ENCODE measurements around the gene ATP8B4.

ATP8B4 gene

GRCh38 chr15:49857496-49858475, 261.2 kb downstream of the ATP8B4 start:
- Histone ChIP-seq H3K36me3 (ENCODE audit: insufficient read depth, low read length) (no peaks in the 10 kb centered on the region), H3K4me1 (ENCODE audit: control insufficient read depth, insufficient read depth, low read length) (peaks cover 15% of the 10 kb centered on the region), H3K27me3 (ENCODE audit: control insufficient read depth, insufficient read depth, low read length) (no peaks in the 10 kb centered on the region)

GRCh38 chr15:49855917-49856637, 263.0 kb downstream of the ATP8B4 start:
- H3K9me3 ChIP-seq (replicated peaks; ENCODE audit: low read length) = no peaks in the 10 kb centered on the region
- no peaks in the 10 kb centered on the region for H3K27me3 ChIP-seq (ENCODE audit: control insufficient read depth, insufficient read depth, low read length)
- H3K4me3 ChIP-seq (ENCODE audit: low read length) = no peak overlapping the region
- peak overlapping the region; percentile 63 for H3K9ac ChIP-seq (ENCODE audit: low read depth, low read length)
- no peaks in the 10 kb centered on the region for H3K36me3 ChIP-seq (ENCODE audit: insufficient read depth, low read length)
- H3K4me1 ChIP-seq (ENCODE audit: control insufficient read depth, insufficient read depth, low read length) = peaks cover 15% of the 10 kb centered on the region
- H3K4me2 ChIP-seq (ENCODE audit: low read length) = peak overlapping the region; percentile 26

More at GRCh38 chr15:49857496-49858475, 261.2 kb downstream of the ATP8B4 start:
- Histone ChIP-seq H3K4me3 (ENCODE audit: low read length) (no peak overlapping the region), H3K9me3 (replicated peaks; ENCODE audit: low read length) (no peaks in the 10 kb centered on the region), H3K4me2 (ENCODE audit: low read length) (no peak overlapping the region), H3K9ac (ENCODE audit: low read depth, low read length) (no peak overlapping the region)

GRCh38 chr15:49852756-49853155, 266.3 kb downstream of the ATP8B4 start:
- Histone ChIP-seq H3K36me3 (ENCODE audit: insufficient read depth, low read length) (no peaks in the 10 kb centered on the region), H3K27me3 (ENCODE audit: control insufficient read depth, insufficient read depth, low read length) (no peaks in the 10 kb centered on the region)

GRCh38 chr15:49848807-49849206, 270.2 kb downstream of the ATP8B4 start:
- Histone ChIP-seq H3K9me3 (replicated peaks; ENCODE audit: low read length) (no peaks in the 10 kb centered on the region), H3K4me1 (ENCODE audit: control insufficient read depth, insufficient read depth, low read length) (peaks cover 19% of the 10 kb centered on the region), H3K9ac (ENCODE audit: low read depth, low read length) (peak overlapping the region; percentile 35), H3K36me3 (ENCODE audit: insufficient read depth, low read length) (no peaks in the 10 kb centered on the region), H3K4me3 (ENCODE audit: low read length) (no peak overlapping the region), H3K4me2 (ENCODE audit: low read length) (peak overlapping the region; percentile 39), H3K27me3 (ENCODE audit: control insufficient read depth, insufficient read depth, low read length) (no peaks in the 10 kb centered on the region)

More at GRCh38 chr15:49852756-49853155, 266.3 kb downstream of the ATP8B4 start:
- Histone ChIP-seq H3K9me3 (replicated peaks; ENCODE audit: low read length) (no peaks in the 10 kb centered on the region), H3K4me1 (ENCODE audit: control insufficient read depth, insufficient read depth, low read length) (peaks cover 24% of the 10 kb centered on the region), H3K4me2 (ENCODE audit: low read length) (no peak overlapping the region), H3K4me3 (ENCODE audit: low read length) (no peak overlapping the region), H3K9ac (ENCODE audit: low read depth, low read length) (no peak overlapping the region)

GRCh38 chr15:49848282-49848724, 270.7 kb downstream of the ATP8B4 start:
- H3K4me1 ChIP-seq (ENCODE audit: control insufficient read depth, insufficient read depth, low read length) = peaks cover 19% of the 10 kb centered on the region
- peak overlapping the region; percentile 61 for H3K4me2 ChIP-seq (ENCODE audit: low read length)
- H3K9me3 ChIP-seq (replicated peaks; ENCODE audit: low read length) = no peaks in the 10 kb centered on the region
- no peak overlapping the region for H3K4me3 ChIP-seq (ENCODE audit: low read length)
- H3K27me3 ChIP-seq (ENCODE audit: control insufficient read depth, insufficient read depth, low read length) = no peaks in the 10 kb centered on the region
- no peaks in the 10 kb centered on the region for H3K36me3 ChIP-seq (ENCODE audit: insufficient read depth, low read length)
- peak overlapping the region; percentile 35 for H3K9ac ChIP-seq (ENCODE audit: low read depth, low read length)

- peak overlapping the region; percentile 61 for H3K4me2 ChIP-seq (ENCODE audit: low read length)
- peak overlapping the region; percentile 19 for H3K4me3 ChIP-seq (ENCODE audit: low read length)
- peaks cover 19% of the 10 kb centered on the region for H3K4me1 ChIP-seq (ENCODE audit: control insufficient read depth, insufficient read depth, low read length)
- H3K9ac ChIP-seq (ENCODE audit: low read depth, low read length) = peak overlapping the region; percentile 39
- H3K9me3 ChIP-seq (replicated peaks; ENCODE audit: low read length) = no peaks in the 10 kb centered on the region
- H3K36me3 ChIP-seq (ENCODE audit: insufficient read depth, low read length) = no peaks in the 10 kb centered on the region
- H3K27me3 ChIP-seq (ENCODE audit: control insufficient read depth, insufficient read depth, low read length) = no peaks in the 10 kb centered on the region
Observed at GRCh38 chr15:49847423-49848281, 271.4 kb downstream of the ATP8B4 start.

GRCh38 chr15:49844390-49844789, 274.6 kb downstream of the ATP8B4 start:
- H3K4me2 ChIP-seq (ENCODE audit: low read length) = no peak overlapping the region
- no peak overlapping the region for H3K4me3 ChIP-seq (ENCODE audit: low read length)
- H3K36me3 ChIP-seq (ENCODE audit: insufficient read depth, low read length) = no peaks in the 10 kb centered on the region
- no peak overlapping the region for H3K9ac ChIP-seq (ENCODE audit: low read depth, low read length)
- H3K4me1 ChIP-seq (ENCODE audit: control insufficient read depth, insufficient read depth, low read length) = peaks cover 19% of the 10 kb centered on the region
- no peaks in the 10 kb centered on the region for H3K9me3 ChIP-seq (replicated peaks; ENCODE audit: low read length)
- H3K27me3 ChIP-seq (ENCODE audit: control insufficient read depth, insufficient read depth, low read length) = no peaks in the 10 kb centered on the region

GRCh38 chr15:49843725-49844124, 275.3 kb downstream of the ATP8B4 start:
- Histone ChIP-seq H3K9me3 (replicated peaks; ENCODE audit: low read length) (no peaks in the 10 kb centered on the region), H3K4me2 (ENCODE audit: low read length) (no peak overlapping the region)

GRCh38 chr15:49842031-49842730, 276.9 kb downstream of the ATP8B4 start:
- Histone ChIP-seq H3K4me3 (ENCODE audit: low read length) (no peak overlapping the region), H3K4me2 (ENCODE audit: low read length) (no peak overlapping the region), H3K27me3 (ENCODE audit: control insufficient read depth, insufficient read depth, low read length) (no peaks in the 10 kb centered on the region), H3K36me3 (ENCODE audit: insufficient read depth, low read length) (no peaks in the 10 kb centered on the region), H3K9ac (ENCODE audit: low read depth, low read length) (no peak overlapping the region), H3K9me3 (replicated peaks; ENCODE audit: low read length) (no peaks in the 10 kb centered on the region), H3K4me1 (ENCODE audit: control insufficient read depth, insufficient read depth, low read length) (peaks cover 5% of the 10 kb centered on the region)

More at GRCh38 chr15:49843725-49844124, 275.3 kb downstream of the ATP8B4 start:
- no peaks in the 10 kb centered on the region for H3K27me3 ChIP-seq (ENCODE audit: control insufficient read depth, insufficient read depth, low read length)
- no peaks in the 10 kb centered on the region for H3K36me3 ChIP-seq (ENCODE audit: insufficient read depth, low read length)
- no peak overlapping the region for H3K9ac ChIP-seq (ENCODE audit: low read depth, low read length)
- H3K4me1 ChIP-seq (ENCODE audit: control insufficient read depth, insufficient read depth, low read length) = peaks cover 16% of the 10 kb centered on the region
- H3K4me3 ChIP-seq (ENCODE audit: low read length) = no peak overlapping the region

GRCh38 chr15:49832511-49832910, 286.5 kb downstream of the ATP8B4 start:
- Histone ChIP-seq H3K4me2 (ENCODE audit: low read length) (no peak overlapping the region), H3K9ac (ENCODE audit: low read depth, low read length) (no peak overlapping the region), H3K9me3 (replicated peaks; ENCODE audit: low read length) (no peaks in the 10 kb centered on the region), H3K36me3 (ENCODE audit: insufficient read depth, low read length) (no peaks in the 10 kb centered on the region), H3K27me3 (ENCODE audit: control insufficient read depth, insufficient read depth, low read length) (no peaks in the 10 kb centered on the region), H3K4me1 (ENCODE audit: control insufficient read depth, insufficient read depth, low read length) (peaks cover 12% of the 10 kb centered on the region), H3K4me3 (ENCODE audit: low read length) (no peak overlapping the region)
